K562 (cell line): ENCODE data around the gene SLC22A4. TPM values are rescaled to one million over a fixed set of nuclear protein-coding genes. Genes with fewer than 3 reads are reported as not detected.

Source experiments
- FOSL1 ChIP-seq: fragments of 200-800 bp; sonication (Bioruptor generic); conservative IDR thresholded peaks from 2 replicates; pipeline ENCODE4 v1.6.1; 2016; ENCODE audit warnings: missing genetic modification characterization, missing compliant biosample characterization
- PPARD ChIP-seq: fragments of 250-450 bp; sonication (Bioruptor Pico); IDR thresholded peaks from 2 replicates; pipeline ENCODE4 v1.8.0; 2022; ENCODE audit warnings: inconsistent platforms, mild to moderate bottlenecking, moderate library complexity
- U2AF2 ChIP-seq: fragments of 200-400 bp; formaldehyde crosslinking; optimal IDR thresholded peaks from 2 replicates; pipeline ENCODE3; 2017; ENCODE audit warnings: low read depth, mild to moderate bottlenecking, low read length
- ZBTB5 ChIP-seq: fragments of 450-650 bp; IDR thresholded peaks from 2 replicates; pipeline ENCODE4 v1.6.1; 2017; ENCODE audit warnings: antibody characterized with exemption
- polyA plus RNA-seq, 8 experiments: library from polyadenylated mRNA; depleted of rRNA in 4 of 8; stranded (reverse) in 5 of 8; unstranded in 3 of 8; fragments of >200 nt; fragmentation: Nextera tagmentation in 2 of 8; fragmentation: Illumina TruSeq in 1 of 8; extraction: Ambion mirVana in 2 of 8; extraction: Trizol in 1 of 8; gene quantifications; 2 replicates each; pipeline versions ENCODE4 v1.2.1 to v1.2.3, GENCODE V29; 2011 to 2014; ENCODE audit warnings: inconsistent platforms in 1 of 8, missing spikeins in 1 of 8
- total RNA-seq, 7 experiments: library from RNA; depleted of rRNA in 6 of 7; stranded (reverse); fragments of >200 nt in 6 of 7; fragmentation: Illumina TruSeq in 2 of 7; extraction: Trizol in 2 of 7; gene quantifications; 2 replicates each; pipeline versions ENCODE4 v1.2.1 to v1.2.3, GENCODE V29; 2011 to 2021; ENCODE audit warnings: low replicate concordance in 1 of 7
- TF ChIP-seq, protein P1 (sequence below): sonication (generic); formaldehyde crosslinking; IDR thresholded peaks from 2 replicates; pipeline ENCODE4 v1.8.0; 2023; ENCODE audit warnings: missing genetic modification reagents, mild to moderate bottlenecking, borderline replicate concordance
- TF ChIP-seq, protein P2 (sequence below): fragments of 200-600 bp; sonication (generic); IDR thresholded peaks from one replicate; pipeline ENCODE4 v1.6.1; 2012; ENCODE audit warnings: mild to moderate bottlenecking, low read depth, low read length, inconsistent platforms

Gene SLC22A4
- total and polyA plus RNA-seq, 9 of the 15 experiments (the other 6 are each of a cell fraction or from before 2014, with no cell fraction given) = 2.7 to 9.5 (median 6.2) TPM

- TF ChIP-seq, protein P1, sequence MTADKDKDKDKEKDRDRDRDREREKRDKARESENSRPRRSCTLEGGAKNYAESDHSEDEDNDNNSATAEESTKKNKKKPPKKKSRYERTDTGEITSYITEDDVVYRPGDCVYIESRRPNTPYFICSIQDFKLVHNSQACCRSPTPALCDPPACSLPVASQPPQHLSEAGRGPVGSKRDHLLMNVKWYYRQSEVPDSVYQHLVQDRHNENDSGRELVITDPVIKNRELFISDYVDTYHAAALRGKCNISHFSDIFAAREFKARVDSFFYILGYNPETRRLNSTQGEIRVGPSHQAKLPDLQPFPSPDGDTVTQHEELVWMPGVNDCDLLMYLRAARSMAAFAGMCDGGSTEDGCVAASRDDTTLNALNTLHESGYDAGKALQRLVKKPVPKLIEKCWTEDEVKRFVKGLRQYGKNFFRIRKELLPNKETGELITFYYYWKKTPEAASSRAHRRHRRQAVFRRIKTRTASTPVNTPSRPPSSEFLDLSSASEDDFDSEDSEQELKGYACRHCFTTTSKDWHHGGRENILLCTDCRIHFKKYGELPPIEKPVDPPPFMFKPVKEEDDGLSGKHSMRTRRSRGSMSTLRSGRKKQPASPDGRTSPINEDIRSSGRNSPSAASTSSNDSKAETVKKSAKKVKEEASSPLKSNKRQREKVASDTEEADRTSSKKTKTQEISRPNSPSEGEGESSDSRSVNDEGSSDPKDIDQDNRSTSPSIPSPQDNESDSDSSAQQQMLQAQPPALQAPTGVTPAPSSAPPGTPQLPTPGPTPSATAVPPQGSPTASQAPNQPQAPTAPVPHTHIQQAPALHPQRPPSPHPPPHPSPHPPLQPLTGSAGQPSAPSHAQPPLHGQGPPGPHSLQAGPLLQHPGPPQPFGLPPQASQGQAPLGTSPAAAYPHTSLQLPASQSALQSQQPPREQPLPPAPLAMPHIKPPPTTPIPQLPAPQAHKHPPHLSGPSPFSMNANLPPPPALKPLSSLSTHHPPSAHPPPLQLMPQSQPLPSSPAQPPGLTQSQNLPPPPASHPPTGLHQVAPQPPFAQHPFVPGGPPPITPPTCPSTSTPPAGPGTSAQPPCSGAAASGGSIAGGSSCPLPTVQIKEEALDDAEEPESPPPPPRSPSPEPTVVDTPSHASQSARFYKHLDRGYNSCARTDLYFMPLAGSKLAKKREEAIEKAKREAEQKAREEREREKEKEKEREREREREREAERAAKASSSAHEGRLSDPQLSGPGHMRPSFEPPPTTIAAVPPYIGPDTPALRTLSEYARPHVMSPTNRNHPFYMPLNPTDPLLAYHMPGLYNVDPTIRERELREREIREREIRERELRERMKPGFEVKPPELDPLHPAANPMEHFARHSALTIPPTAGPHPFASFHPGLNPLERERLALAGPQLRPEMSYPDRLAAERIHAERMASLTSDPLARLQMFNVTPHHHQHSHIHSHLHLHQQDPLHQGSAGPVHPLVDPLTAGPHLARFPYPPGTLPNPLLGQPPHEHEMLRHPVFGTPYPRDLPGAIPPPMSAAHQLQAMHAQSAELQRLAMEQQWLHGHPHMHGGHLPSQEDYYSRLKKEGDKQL (CRISPR knock-in tag) = no peak
- TF ChIP-seq ZBTB5 = no peak
- TF ChIP-seq FOSL1 = no peak
- TF ChIP-seq, protein P2, sequence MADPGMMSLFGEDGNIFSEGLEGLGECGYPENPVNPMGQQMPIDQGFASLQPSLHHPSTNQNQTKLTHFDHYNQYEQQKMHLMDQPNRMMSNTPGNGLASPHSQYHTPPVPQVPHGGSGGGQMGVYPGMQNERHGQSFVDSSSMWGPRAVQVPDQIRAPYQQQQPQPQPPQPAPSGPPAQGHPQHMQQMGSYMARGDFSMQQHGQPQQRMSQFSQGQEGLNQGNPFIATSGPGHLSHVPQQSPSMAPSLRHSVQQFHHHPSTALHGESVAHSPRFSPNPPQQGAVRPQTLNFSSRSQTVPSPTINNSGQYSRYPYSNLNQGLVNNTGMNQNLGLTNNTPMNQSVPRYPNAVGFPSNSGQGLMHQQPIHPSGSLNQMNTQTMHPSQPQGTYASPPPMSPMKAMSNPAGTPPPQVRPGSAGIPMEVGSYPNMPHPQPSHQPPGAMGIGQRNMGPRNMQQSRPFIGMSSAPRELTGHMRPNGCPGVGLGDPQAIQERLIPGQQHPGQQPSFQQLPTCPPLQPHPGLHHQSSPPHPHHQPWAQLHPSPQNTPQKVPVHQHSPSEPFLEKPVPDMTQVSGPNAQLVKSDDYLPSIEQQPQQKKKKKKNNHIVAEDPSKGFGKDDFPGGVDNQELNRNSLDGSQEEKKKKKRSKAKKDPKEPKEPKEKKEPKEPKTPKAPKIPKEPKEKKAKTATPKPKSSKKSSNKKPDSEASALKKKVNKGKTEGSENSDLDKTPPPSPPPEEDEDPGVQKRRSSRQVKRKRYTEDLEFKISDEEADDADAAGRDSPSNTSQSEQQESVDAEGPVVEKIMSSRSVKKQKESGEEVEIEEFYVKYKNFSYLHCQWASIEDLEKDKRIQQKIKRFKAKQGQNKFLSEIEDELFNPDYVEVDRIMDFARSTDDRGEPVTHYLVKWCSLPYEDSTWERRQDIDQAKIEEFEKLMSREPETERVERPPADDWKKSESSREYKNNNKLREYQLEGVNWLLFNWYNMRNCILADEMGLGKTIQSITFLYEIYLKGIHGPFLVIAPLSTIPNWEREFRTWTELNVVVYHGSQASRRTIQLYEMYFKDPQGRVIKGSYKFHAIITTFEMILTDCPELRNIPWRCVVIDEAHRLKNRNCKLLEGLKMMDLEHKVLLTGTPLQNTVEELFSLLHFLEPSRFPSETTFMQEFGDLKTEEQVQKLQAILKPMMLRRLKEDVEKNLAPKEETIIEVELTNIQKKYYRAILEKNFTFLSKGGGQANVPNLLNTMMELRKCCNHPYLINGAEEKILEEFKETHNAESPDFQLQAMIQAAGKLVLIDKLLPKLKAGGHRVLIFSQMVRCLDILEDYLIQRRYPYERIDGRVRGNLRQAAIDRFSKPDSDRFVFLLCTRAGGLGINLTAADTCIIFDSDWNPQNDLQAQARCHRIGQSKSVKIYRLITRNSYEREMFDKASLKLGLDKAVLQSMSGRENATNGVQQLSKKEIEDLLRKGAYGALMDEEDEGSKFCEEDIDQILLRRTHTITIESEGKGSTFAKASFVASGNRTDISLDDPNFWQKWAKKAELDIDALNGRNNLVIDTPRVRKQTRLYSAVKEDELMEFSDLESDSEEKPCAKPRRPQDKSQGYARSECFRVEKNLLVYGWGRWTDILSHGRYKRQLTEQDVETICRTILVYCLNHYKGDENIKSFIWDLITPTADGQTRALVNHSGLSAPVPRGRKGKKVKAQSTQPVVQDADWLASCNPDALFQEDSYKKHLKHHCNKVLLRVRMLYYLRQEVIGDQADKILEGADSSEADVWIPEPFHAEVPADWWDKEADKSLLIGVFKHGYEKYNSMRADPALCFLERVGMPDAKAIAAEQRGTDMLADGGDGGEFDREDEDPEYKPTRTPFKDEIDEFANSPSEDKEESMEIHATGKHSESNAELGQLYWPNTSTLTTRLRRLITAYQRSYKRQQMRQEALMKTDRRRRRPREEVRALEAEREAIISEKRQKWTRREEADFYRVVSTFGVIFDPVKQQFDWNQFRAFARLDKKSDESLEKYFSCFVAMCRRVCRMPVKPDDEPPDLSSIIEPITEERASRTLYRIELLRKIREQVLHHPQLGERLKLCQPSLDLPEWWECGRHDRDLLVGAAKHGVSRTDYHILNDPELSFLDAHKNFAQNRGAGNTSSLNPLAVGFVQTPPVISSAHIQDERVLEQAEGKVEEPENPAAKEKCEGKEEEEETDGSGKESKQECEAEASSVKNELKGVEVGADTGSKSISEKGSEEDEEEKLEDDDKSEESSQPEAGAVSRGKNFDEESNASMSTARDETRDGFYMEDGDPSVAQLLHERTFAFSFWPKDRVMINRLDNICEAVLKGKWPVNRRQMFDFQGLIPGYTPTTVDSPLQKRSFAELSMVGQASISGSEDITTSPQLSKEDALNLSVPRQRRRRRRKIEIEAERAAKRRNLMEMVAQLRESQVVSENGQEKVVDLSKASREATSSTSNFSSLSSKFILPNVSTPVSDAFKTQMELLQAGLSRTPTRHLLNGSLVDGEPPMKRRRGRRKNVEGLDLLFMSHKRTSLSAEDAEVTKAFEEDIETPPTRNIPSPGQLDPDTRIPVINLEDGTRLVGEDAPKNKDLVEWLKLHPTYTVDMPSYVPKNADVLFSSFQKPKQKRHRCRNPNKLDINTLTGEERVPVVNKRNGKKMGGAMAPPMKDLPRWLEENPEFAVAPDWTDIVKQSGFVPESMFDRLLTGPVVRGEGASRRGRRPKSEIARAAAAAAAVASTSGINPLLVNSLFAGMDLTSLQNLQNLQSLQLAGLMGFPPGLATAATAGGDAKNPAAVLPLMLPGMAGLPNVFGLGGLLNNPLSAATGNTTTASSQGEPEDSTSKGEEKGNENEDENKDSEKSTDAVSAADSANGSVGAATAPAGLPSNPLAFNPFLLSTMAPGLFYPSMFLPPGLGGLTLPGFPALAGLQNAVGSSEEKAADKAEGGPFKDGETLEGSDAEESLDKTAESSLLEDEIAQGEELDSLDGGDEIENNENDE = no peak
- TF ChIP-seq PPARD (CRISPR knock-in tag) = no peak
- no peak for TF ChIP-seq U2AF2
These were observed 14.4 kb upstream of the SLC22A4 start (continued) for GRCh38 chr5:132279801-132280200.
